HG03045 (cell line): ENCODE data around the gene SEC23B.

Experiments used
- ATAC-seq: cut with Tn5 transposase; IDR thresholded peaks from one replicate; pipeline ENCODE4 v1.9.1; 2021; ENCODE audit warnings: mild to moderate bottlenecking, moderate library complexity; ENCODE audit not compliant: unreplicated experiment

SEC23B gene

GRCh38 chr20:18587665-18588573 is 80.2 kb downstream of the SEC23B start, which contains the start of gene DTD1:
Gene DTD1, plus strand, starts transcription at chr20:18588054. Its CDS starts 19 bp downstream, at chr20:18588073.
- peak; percentile 91 for ATAC-seq

- ATAC-seq, result no peak
These were observed 80.8 kb downstream of the SEC23B start for GRCh38 chr20:18588574-18588933.

GRCh38 chr20:18589941-18590674 is 82.4 kb downstream of the SEC23B start:
- ATAC-seq, result no peak

- no peak for ATAC-seq
These were observed 88.5 kb downstream of the SEC23B start for GRCh38 chr20:18596270-18596669.

- no peak for ATAC-seq
These were observed 102.0 kb downstream of the SEC23B start for GRCh38 chr20:18609741-18610140.
